Inflammatory macrophage treated with lipopolysaccharide for 1 hour (primary cell): ENCODE data around the gene GPC6.

Source experiments
- DNase-seq, 2 donors: peaks; one replicate each; pipeline ENCODE4 v3.0.0-alpha.2; 2020 to 2022

GPC6 gene

GRCh38 chr13:93517658-93518057, 291.1 kb downstream of the GPC6 start:
- DNase-seq, result no peak

DNA sequence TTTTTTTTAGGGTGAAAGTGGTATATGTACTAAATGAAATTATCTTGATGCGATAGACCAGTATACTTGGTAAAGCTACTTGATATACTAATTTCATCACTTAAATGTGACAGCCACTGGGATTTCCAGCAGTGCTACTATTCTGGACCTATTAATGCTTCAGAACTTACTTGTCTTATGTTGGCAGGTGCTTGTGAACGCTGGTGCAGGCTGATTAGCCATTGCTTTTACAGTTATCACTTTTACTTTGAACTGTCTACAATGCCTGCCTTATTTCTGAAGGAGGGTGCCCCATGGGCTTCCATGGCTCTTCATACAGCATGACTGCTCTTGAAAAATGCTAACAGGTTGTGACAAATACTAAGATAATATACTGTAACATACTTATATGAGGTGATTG, 294.7 kb downstream of the GPC6 start:
- DNase-seq, result no peak

DNA sequence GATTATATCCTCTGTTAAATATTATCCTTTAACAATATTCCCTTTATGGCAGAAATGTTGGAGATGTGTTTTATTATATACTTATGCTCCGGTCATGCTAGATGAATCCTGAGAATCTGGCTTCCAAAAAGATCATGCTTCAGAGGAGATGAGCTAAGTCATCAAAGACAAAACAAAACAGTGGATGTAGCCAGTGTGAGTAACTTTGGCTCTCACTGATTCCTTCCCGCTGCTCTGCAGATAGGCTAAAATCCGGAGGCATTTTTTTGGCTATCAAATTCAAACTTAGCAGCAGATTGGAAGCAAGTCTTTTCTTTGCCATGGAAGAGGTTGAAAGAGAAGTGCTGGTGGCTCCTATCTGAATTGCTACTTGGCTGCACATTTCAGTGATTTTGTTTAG, 295.9 kb downstream of the GPC6 start:
- no peak for DNase-seq

DNA sequence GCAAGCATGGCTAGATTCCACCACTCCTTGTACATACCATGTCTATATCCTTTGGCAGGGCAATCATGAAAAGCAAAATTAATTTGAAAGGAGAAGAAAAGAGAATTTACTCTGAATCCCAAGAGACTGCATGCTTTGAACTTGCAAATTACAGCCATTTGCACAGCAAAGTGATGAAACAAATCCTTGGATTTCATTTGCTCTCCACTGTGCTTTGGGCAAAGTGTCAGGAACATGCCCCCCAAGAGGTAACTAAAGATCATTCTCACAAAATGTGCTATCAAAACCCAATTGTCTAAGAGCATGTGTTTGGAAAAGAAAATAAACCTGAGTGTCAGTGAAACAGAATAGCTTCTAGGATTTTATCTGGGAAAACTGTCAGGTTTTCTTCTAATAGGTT, 298.5 kb downstream of the GPC6 start:
- no peak for DNase-seq

- no peak for DNase-seq
Measured at GRCh38 chr13:93527748-93528297, 301.2 kb downstream of the GPC6 start.

DNA sequence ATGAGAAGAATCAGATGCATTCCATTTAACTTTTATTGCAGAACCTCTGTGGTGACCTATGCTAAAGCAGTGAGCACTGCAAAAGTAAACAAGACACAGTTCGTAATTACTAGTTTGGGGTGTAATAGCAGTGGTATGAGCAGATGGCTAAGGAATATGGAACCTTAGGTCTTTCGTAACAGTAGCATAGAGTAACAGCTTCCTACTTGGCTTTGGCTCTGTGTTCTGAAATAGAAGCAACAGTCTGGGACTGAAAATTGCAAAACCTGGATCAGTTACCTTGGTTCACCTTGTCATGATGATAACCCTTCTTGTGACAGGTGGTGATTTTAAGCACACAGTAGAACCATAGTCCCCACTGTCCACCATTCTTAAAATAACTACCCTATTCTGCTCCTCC, 303.4 kb downstream of the GPC6 start:
- no peak for DNase-seq

- DNase-seq, result no peak
Measured at GRCh38 chr13:93534181-93534700, 307.6 kb downstream of the GPC6 start.

DNA sequence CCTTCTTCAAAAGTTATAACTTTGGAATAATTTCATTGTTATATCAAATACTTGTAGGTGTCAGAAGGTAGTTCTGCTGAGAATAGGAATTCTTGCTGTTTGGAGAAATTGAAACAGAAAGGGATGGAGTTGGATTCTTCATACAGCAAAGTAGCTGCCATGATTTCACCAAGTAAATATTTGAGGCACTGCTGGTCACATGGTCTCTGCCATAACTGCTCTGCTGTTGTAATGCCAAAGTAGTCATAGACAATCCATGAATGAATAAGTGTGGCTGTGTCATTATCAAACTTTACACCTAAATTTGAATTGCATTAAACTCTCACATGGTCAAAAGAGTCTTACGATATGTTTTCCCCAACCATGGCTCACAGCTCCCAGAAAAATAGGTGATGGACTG, 308.6 kb downstream of the GPC6 start:
- no peak for DNase-seq

- no peak for DNase-seq
Measured at GRCh38 chr13:93539914-93540313, 313.3 kb downstream of the GPC6 start.

DNA sequence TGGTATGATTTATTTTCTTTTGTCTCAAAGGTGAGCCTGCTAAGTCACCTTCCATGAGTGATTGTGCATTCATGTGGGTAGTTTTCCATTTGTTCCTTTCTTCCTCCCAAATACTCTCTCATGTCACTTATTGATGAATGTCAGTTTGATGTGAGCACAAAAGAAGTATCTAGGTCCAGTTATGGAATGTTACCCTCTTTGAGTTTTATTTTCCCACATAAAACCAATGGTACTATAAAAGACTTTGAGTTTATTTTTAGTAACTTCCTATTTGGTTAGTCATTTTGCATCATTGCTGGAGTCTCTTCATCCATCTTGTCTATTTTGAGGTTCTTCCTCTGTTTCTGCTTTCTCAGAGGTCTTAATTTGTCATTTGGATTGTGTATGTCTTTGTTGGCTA, 321.3 kb downstream of the GPC6 start:
- DNase-seq, result no peak

DNA sequence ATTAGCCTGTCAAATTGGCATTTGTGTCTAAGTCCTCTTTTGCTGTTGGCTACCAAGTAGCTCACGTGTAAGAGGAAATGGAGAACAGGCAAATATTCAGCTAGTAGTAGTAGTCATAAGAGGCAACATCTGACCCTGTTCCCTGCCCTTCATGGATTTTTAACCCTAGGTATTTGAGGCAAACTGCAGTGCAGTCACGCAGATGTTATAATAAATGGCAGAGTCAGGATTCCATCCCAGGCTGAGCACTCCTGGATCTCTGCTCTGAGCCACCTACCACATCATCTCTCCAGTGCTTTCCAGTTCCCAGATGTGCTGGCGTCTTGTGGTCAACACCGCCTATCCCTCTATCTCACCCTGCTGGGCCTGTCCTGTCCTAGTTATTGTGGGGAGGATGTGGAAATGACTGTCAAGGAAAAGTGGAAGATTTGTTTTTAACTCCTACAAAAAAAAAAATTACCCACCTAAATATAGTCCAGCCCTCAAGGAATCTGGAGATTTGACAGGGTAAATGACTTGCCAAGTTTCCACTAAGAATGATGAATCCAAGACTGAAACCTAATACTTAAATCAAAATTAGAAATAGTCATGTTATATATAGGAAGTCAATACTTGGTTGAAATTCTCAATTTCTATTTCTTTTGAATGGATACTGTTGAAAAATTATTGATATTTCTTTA, 322.9 kb downstream of the GPC6 start:
- no peak for DNase-seq

DNA sequence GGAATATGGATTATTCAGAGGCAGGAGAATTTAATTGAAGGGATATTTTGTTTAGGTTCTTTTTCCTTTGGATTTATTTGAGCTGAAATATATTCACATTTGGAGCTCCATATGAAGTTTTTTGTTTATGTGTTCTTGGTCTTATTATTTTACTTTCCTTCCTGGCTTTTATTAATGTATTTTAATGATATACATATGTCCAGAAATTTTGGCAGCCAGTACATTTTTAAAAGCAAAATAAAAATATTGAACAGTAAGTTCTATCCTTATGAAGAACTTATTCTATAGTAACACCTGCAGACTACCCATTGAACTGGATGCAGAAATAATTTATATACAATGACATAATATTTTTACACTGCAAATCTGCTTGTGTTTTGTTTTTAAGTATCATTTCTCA, 323.6 kb downstream of the GPC6 start:
- no peak for DNase-seq

DNA sequence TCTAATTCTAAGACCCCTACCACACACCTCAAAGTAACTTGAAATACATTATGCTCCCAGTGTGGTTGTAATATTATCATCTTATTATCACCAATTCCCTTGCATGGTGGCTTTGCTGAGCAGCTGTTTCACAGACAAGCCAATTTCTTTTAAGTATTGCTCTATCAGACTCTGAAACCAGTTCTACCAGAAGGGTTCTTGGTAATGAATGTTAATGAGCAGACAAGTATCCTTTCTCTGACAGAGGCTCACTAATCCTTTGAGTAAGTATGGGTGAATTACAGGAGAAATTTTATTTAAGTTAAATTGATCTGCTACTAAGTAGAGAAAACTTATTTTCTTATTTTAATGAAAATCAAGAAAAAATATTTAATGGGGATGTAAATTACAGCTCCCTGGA, 326.0 kb downstream of the GPC6 start:
- no peak for DNase-seq

DNA sequence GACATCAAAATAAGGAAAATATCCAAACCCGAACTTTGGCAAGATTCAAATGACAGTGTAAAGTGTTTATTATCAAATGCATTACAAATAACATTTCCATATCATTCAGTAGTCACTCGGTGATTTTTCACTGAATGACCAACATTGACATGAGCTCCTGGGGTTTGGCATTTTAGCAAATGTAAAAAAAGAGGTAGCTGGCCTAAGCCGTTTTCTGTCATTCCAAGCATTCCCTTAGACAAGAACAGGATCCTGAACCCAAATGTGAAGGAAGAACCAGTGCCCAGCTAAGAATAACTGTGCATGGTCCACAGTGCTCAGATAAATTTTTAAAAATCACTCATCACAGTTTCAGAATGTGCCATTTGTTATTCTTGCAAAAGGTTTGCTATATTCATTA, 327.9 kb downstream of the GPC6 start:
- no peak for DNase-seq

- no peak for DNase-seq
Measured at GRCh38 chr13:93558637-93559036, 332.0 kb downstream of the GPC6 start.

GRCh38 chr13:93559718-93560117, 333.1 kb downstream of the GPC6 start:
- no peak for DNase-seq

- DNase-seq, result no peak
Measured at GRCh38 chr13:93561576-93562225, 335.1 kb downstream of the GPC6 start.

DNA sequence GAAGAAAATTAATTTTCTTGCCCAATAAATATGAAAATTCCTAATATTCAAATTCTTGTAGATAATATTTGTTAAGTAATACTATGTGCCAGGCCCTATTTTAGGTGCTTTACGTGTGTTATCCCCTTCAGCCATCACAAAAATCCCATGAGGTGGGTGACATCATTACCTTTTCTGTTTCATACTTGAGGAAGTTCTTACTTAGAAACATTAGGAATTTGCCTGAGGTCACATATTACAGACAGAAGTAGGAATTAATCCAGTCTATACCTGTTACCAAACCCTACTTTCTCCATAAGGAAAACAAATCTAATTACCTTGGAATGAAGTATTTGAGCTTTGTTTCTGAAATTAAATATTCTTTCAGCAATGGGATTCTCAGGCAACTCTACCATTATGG, 336.1 kb downstream of the GPC6 start:
- no peak for DNase-seq

- DNase-seq, result peak; percentile 14 to 33
Measured at GRCh38 chr13:93577105-93577504, 350.5 kb downstream of the GPC6 start.

DNA sequence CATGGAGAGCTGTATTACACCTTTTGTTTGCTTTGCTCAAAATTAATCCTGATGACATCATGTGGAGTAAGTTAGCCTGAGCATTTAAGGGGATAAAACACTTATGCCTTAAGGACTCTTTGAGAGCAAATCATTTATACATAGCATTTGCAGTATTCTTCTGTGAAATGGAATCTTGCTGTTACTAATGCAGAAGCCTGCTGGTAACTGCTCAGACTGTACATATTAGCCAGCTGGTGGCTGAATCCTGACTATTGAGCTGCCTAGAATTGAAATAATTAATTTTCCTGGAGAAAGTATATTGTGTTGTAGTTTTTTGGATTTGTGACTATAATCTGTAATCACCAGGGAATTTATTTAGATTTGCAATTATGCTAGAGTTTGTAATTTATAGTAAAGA, 363.2 kb downstream of the GPC6 start:
- DNase-seq, result no peak

GRCh38 chr13:93603043-93603442, 376.4 kb downstream of the GPC6 start:
- DNase-seq, result no peak

- no peak for DNase-seq
Measured at GRCh38 chr13:93614776-93615175, 388.2 kb downstream of the GPC6 start.

- no peak for DNase-seq
Measured at GRCh38 chr13:93620181-93620765, 393.7 kb downstream of the GPC6 start.

DNA sequence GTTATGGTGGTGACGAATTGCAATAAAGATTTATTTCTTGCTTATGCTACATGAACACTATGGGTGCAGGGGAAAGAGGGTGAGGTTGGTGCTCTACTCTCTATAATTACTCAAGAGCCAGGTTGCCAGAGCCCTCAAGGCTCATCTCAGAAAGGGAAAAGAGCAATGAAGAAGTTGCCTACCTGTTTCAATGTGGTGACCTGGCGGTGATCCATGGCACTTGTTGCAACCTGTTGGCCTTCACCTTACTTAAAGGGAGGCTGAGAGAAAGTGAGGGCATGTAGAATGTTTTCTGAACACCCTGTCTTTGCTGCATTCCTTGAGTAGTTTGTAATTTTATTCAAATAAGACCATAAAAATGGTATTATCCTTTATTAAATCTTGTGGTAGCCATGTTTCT, 394.4 kb downstream of the GPC6 start:
- no peak for DNase-seq
